PC-9 (cell line): ENCODE measurements around the gene ZNF774.

Experiments used
- CTCF ChIP-seq: fragments of 200-600 bp; sonication (generic); conservative IDR thresholded peaks from 2 replicates; pipeline ENCODE4 v1.6.1; 2017; ENCODE audit warnings: mixed run types, antibody characterized with exemption, mild to moderate bottlenecking, moderate library complexity
- EZH2 ChIP-seq: fragments of 200-600 bp; sonication (generic); IDR thresholded peaks from 2 replicates; pipeline ENCODE4 v1.8.0; 2017; ENCODE audit warnings: antibody characterized with exemption, low read depth

GRCh38 chr15:90365414-90366055 lies 13.5 kb downstream of the ZNF774 start:
- TF ChIP-seq CTCF (no peak), EZH2 (no peak)
